ENCODE data around the gene TUBE1. TPM values are rescaled to one million over a fixed set of nuclear protein-coding genes. Genes with fewer than 3 reads are reported as not detected.

TUBE1 gene
- total RNA-seq, 1 experiment from 2014 or later, result 42.5 TPM

DNA sequence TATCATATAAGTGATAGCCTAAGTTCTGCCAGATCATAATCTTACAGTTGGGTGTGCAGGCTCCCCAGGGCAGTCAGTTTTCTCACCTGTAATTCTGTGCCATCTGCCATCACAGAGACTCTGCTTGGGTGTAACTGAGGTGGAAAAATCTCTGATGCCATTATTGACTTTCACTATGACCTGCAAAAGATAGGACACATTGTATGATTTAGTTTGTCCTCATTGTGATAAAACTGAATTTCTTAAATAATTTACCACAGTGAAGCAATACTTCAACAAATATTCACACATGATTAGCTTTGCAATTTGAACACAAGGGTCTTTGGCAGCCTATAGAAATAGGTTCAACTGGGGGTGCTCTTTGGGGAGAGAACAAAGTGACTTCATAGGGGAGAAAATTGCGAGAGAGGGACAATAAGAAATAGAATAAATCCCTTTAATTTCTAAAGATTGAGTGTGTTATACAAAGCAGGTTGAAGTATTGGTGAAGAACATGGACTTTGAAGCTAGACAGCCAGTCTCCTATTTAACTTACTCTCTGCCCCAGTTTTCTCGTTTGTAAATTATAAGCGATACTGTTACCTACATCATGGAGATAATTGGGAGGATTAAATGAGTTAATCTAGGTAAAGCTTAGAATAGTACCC is 27.4 kb upstream of the TUBE1 start (continued):
- no peak for TF ChIP-seq POLR2AphosphoS5 (IDR thresholded peaks at IDR 0.05; ENCODE audit: low read depth, low read length)
- no peak for TF ChIP-seq SP1 (IDR thresholded peaks at IDR 0.05; ENCODE audit: low read depth)
- TF ChIP-seq ZFX (IDR thresholded peaks at IDR 0.05), result no peak

DNA sequence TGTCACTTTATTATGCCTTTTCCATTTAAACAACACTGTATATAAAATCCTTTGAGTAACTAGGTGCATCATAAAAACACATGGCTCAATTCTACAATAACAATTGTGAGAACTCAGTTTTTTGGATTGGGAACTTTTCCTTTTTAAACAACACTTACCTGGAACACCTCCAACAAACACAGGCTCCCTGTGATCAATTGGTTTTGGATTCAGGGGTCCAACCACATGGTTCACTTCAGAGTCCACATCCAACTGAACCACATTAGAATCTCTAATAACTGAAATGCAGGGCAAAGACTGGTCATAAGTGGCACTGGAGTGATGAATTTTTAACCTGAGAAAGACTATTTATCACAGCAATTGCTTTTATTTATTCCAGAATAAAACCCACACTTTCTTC is 26.6 kb upstream of the TUBE1 start:
- H3K27ac ChIP-seq (ENCODE audit: low read depth, low read length), result no peak overlapping the region
- BruUV-seq (replicated peaks), result no TSS peak

More for the DNA sequence above, 26.6 kb upstream of the TUBE1 start:
- Histone ChIP-seq H3K79me2 (ENCODE audit: insufficient read depth, low read length) (no peaks in the 10 kb centered on the region), H2AFZ (ENCODE audit: low read depth, low read length, poor library complexity, severe bottlenecking) (no peak overlapping the region), H3K36me3 (ENCODE audit: control insufficient read depth in 1 of 2, insufficient read depth in 2 of 2, low read length in 2 of 2) (no peaks in the 10 kb centered on the region), H4K20me1 (ENCODE audit: insufficient read depth) (no peaks in the 10 kb centered on the region), H3K4me3 (replicated peaks in 1 of 2; ENCODE audit: low read depth in 1 of 2, low read length in 2 of 2) (no peak overlapping the region), H3K27me3 (ENCODE audit: insufficient read depth, low read length) (no peaks in the 10 kb centered on the region), H3K9me3 (ENCODE audit: control insufficient read depth in 1 of 2, insufficient read depth in 1 of 2, low read depth in 1 of 2, low read length in 2 of 2) (no peaks in the 10 kb centered on the region), H3K9ac (ENCODE audit: low read length) (no peak overlapping the region), H3K4me1 (ENCODE audit: control insufficient read depth in 1 of 2, insufficient read depth in 2 of 2, low read length in 2 of 2) (peaks cover 0 to 12% of the 10 kb centered on the region in 2 experiments; a peak in 2 of 4 replicates), H3K4me2 (ENCODE audit: low read length) (no peak overlapping the region), H3K9me2 (ENCODE audit: insufficient read depth) (no peaks in the 10 kb centered on the region)
- ChIA-PET CTCF (no interaction called here), POLR2A (no interaction called here), RAD21 (ENCODE audit: low non-redundant PET in 1 of 2, low total read pairs in 2 of 2, uncharacterized antibody in 2 of 2, unreplicated experiment in 2 of 2) (no interaction called here)
- intact Hi-C loops (cut with micrococcal nuclease), result no loop called here
- TF ChIP-seq, protein P1, sequence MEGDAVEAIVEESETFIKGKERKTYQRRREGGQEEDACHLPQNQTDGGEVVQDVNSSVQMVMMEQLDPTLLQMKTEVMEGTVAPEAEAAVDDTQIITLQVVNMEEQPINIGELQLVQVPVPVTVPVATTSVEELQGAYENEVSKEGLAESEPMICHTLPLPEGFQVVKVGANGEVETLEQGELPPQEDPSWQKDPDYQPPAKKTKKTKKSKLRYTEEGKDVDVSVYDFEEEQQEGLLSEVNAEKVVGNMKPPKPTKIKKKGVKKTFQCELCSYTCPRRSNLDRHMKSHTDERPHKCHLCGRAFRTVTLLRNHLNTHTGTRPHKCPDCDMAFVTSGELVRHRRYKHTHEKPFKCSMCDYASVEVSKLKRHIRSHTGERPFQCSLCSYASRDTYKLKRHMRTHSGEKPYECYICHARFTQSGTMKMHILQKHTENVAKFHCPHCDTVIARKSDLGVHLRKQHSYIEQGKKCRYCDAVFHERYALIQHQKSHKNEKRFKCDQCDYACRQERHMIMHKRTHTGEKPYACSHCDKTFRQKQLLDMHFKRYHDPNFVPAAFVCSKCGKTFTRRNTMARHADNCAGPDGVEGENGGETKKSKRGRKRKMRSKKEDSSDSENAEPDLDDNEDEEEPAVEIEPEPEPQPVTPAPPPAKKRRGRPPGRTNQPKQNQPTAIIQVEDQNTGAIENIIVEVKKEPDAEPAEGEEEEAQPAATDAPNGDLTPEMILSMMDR (IDR thresholded peaks at IDR 0.05 in 2 of 3, conservative IDR thresholded peaks at IDR 0.05 in 1 of 3; ENCODE audit: borderline replicate concordance in 1 of 3, insufficient read depth in 1 of 3, low read depth in 2 of 3, low read length in 2 of 3), result no peak
- TF ChIP-seq, protein P2, sequence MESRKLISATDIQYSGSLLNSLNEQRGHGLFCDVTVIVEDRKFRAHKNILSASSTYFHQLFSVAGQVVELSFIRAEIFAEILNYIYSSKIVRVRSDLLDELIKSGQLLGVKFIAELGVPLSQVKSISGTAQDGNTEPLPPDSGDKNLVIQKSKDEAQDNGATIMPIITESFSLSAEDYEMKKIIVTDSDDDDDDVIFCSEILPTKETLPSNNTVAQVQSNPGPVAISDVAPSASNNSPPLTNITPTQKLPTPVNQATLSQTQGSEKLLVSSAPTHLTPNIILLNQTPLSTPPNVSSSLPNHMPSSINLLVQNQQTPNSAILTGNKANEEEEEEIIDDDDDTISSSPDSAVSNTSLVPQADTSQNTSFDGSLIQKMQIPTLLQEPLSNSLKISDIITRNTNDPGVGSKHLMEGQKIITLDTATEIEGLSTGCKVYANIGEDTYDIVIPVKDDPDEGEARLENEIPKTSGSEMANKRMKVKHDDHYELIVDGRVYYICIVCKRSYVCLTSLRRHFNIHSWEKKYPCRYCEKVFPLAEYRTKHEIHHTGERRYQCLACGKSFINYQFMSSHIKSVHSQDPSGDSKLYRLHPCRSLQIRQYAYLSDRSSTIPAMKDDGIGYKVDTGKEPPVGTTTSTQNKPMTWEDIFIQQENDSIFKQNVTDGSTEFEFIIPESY (IDR thresholded peaks at IDR 0.05; ENCODE audit: extremely low read depth, insufficient replicate concordance, low read length), result no peak
- TF ChIP-seq, protein P3, sequence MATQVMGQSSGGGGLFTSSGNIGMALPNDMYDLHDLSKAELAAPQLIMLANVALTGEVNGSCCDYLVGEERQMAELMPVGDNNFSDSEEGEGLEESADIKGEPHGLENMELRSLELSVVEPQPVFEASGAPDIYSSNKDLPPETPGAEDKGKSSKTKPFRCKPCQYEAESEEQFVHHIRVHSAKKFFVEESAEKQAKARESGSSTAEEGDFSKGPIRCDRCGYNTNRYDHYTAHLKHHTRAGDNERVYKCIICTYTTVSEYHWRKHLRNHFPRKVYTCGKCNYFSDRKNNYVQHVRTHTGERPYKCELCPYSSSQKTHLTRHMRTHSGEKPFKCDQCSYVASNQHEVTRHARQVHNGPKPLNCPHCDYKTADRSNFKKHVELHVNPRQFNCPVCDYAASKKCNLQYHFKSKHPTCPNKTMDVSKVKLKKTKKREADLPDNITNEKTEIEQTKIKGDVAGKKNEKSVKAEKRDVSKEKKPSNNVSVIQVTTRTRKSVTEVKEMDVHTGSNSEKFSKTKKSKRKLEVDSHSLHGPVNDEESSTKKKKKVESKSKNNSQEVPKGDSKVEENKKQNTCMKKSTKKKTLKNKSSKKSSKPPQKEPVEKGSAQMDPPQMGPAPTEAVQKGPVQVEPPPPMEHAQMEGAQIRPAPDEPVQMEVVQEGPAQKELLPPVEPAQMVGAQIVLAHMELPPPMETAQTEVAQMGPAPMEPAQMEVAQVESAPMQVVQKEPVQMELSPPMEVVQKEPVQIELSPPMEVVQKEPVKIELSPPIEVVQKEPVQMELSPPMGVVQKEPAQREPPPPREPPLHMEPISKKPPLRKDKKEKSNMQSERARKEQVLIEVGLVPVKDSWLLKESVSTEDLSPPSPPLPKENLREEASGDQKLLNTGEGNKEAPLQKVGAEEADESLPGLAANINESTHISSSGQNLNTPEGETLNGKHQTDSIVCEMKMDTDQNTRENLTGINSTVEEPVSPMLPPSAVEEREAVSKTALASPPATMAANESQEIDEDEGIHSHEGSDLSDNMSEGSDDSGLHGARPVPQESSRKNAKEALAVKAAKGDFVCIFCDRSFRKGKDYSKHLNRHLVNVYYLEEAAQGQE (IDR thresholded peaks at IDR 0.05; ENCODE audit: low read depth), result no peak
- TF ChIP-seq CEBPB (IDR thresholded peaks at IDR 0.05; ENCODE audit: low read depth) (no peak), RAD21 (IDR thresholded peaks at IDR 0.05; ENCODE audit: low read depth) (no peak)
- ATAC-seq (no peak), DNase-seq (ENCODE audit: low read depth, low spot score) (no peak)

Data from HCT116 (cell line).